NOMO-1 treated with DMSO at 0.1 percent for 48 hours (cell line): ENCODE measurements around the gene NPIPB8.
"Not testable (repeated sequence)": the region's sequence is repeated elsewhere in the genome, so short reads cannot be mapped to it uniquely, and the experiment has no call there.

Experiments used
- DNase-seq: peaks from one replicate; lab custom pipeline; 2025; ENCODE audit not compliant: unreplicated experiment; lab: John Stamatoyannopoulos, UW

Gene NPIPB8

DNA sequence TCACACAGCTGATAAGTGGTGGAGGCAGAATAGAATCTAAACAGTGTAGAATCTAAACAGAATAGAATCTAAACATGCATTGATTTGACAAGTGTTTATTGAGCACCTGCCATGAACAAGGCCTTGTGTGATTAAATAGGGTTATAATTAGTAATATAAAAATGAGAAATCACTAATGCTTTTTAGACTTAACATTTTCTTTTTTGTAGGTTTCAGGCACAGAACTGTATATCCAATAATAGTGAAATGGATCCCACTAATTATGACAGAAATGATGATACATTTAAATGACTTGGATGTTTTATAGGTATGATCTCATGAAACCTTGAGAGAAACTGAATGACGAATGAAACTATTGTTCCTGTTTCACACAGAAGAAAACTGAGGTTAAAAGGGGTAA, at the start of gene NPIPB8:
Gene NPIPB8 (plus strand): TSS at position 301 of the 400 bp plus-strand sequence. CDS start 296 bp downstream, outside the sequence.
- not testable (repeated sequence) for DNase-seq

DNA sequence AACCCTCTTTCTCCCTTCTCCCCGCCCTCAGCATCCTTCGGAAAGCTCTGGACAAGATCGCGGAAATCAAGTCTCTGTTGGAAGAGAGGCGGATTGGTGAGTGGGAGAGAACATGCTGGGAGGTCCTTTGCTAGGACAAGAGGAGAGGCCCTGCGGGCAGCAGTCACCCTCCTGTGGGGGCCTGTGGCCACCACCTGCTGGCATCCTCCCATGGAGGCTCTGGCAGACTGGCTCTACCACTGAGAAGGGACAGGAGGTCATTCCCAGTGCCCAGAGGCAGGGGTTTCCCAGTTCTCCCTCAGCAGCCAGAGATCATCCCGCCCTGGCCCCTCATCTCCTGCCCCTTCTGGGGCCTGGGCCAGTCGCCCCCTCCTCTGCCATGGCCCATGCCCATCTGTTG, 48.8 kb upstream of the NPIPB8 start:
- no peak for DNase-seq

DNA sequence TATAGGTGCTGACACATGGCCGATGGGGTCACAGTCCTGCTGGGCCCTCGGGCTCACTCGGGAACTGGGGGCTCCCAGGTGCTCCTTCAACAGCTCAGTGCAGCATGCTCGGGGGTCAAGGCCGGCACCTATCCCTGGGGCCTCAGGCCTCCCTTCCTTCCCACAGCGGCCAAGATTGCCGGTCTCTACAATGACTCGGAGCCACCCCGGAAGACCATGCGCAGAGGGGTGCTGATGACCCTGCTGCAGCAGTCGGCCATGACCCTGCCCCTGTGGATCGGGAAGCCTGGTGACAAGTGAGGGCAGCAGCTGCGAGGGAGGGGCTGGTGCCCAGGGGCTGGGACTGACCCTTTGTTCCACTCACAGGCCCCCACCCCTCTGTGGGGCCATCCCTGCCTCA, 47.9 kb upstream of the NPIPB8 start:
- DNase-seq: no peak

GRCh38 chr16:28590384-28591340, 47.2 kb upstream of the NPIPB8 start:
- DNase-seq: no peak

DNA sequence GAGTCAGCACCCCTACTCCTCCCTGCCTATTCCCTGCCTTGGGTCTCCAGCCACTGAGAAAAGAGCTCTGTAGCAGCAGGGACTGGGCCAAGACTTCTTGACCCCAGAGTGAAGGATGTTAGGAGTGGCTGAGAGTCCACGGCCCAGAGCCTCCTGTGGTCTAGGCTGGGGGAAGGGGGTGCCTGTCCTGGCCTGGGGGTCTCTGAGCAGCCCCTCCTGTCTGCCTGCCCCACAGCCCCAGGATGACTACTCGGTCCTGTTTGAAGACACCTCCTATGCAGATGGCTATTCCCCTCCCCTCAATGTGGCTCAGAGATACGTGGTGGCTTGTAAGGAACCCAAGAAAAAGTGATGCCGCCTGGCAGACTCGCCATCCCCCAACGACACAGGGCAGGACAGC, 46.5 kb upstream of the NPIPB8 start:
- no peak for DNase-seq

GRCh38 chr16:28592511-28592910, 45.4 kb upstream of the NPIPB8 start:
- DNase-seq: no peak

DNA sequence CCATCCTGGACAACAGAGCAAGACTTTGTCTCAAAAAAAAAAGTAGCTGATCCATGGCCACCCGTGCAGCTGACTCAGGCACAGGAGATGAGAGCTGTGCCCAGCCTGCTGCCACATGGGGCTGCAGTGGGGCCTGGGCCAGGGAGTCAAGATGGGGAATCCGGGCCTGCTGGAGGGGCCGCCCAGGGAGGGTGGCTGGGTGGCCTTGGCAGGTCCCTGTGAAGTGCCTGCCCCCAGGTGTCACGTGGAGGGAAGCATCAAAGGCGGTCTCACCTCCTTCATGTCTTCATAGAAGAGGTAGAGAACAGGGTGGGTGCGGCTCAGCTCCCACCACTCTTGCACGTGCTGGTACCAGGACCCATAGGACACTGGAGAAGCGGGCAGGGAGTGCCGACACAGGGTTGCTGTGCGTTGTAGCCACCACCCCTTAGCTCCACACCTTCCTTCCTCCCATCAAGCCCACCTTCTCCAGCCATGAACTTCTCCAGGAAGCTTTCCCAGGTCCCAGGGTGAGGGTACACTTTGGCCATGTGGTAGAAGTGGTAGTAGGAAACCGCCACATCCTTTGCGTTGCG, 44.8 kb upstream of the NPIPB8 start:
- DNase-seq: no peak

DNA sequence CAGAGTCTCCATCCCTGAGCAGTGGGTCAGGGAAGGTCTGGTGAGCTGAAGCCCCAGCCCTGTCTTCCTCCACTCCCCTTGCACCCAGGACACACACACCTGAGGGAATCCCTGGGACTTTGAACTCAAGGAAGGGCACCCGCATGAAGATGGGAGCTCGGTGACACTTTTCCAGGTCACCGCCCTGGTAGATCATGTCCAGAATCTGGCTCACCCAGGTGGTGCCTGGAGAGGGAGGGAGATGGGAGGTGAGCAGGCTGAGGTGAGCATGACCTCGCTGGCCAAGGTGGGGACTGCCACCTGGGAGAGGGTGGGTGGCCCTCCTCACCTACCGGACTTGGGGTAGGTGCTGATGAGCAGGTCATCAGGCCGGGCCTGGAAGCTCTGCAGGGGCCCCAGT, 42.4 kb upstream of the NPIPB8 start:
- DNase-seq: not testable (repeated sequence)

- DNase-seq: no peak
Measured at GRCh38 chr16:28596115-28596630, 41.7 kb upstream of the NPIPB8 start.

DNA sequence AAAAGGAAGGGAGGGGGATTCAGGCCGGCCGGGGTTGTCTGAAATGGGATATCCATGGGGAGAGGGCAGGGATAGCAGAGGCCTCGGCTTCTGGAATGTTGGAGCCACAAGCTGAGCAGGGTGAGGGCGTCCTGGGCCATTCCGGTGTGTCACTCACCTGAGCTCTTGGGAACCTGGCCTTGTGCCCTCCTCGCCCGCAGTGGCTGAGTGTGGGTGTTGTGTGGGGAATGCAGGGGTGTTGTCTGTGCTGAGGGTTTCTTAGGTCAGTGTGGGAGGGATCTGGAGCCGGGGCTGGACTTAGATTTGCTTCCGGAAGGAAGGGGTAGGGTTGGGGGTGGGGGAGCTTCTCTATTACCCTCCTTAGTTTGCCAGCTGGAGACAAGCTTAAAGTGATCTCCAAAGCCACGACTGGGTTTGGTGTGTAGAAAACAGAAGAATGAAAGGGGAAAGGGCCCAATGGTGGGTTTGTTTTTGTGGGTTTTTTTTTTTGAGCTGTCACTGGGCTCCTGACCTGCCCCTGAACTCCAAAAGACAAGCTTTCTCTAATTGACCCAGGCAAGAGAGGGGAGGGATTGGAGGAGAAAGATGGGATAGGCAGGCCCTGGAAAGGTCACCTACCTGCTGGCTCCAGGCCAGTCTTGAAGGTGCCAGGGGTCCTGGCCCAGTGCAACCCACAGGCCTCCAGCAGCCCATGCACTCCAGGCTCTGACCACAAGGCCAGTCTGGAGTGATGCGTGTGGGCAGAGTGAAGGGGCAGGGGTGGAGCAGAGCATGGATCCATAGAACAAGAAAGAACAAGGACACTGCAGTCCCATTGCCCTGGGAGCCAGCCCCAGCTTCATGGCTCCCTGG, 40.8 kb upstream of the NPIPB8 start, which contains the start of gene SULT1A2:
Gene SULT1A2 (minus strand): TSS at position 211 of the 852 bp plus-strand sequence. CDS start 1,120 bp downstream, outside the sequence.
- no peak for DNase-seq

DNA sequence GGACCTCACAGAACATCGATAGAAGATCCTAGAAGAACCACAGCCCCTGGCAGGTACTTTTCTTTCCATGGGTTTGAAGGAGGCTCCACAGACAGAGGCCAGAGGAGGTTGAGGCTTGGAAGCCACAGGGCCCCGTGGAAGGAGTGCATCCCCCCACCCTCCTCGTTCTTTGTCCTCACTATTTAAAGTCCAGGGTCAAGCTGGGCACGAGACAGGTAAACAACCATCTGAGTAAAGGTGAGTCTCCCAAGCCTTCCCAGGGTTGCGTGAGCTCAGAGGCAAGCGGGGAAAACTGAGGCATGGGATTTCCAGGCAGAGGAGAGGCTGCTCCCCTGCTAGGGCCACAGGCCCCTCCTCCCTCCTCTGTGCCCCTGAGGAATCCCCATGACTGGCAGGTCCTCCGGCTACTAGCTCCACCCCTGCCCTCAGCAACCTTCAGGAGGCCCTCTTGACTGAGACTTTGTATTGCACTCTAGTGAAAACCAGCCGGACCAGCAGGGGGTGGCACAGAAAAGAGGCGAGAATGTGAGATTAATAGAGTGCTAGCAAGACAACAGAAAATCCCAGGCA, 40.1 kb upstream of the NPIPB8 start:
- DNase-seq: peak; percentile 21

DNA sequence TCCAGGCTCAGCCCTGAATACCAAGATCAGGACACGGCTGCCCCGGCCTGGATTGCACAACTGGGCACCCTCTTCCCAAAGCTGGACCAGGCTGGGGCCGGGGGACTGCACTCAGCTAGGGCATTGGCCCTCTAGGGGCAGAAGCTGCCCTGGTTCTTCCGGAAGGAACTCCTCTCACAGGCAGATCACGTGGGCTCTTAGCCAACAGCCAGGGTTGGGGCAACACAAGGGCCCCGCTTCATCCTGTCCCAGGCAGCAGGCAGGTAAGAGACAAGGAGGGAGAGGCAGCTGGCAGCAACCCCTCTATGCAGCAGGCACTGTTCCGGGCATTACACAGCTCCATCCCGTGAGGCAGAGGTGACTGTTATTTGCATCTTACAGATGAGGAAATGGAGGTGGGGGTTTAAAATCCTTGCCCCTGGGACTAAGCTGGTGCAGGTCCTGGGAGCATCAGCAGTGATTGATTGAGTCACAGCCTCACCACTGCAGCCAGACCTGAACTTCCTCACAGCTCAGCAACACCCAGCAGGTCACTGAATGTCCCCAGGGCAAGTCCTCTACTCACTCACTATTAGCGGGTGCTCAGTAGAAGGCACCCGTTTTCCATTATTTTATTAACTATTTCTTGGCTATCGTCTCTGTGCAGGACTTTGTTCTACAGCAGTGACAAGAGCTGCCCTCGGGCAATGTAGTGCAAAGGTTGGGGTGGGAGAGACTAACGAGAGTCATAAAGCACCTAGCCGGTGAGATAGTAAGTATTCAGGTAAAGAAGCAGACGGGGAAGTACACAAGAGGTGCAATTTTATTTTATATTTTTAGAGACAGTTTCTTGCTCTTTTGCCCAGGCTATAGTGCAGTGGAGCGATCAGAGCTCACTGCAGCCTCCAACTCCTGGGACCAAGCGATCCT, 38.2 kb upstream of the NPIPB8 start:
- DNase-seq: not testable (repeated sequence)

GRCh38 chr16:28600965-28601364, 36.9 kb upstream of the NPIPB8 start:
- not testable (repeated sequence) for DNase-seq

GRCh38 chr16:28601589-28601988, 36.3 kb upstream of the NPIPB8 start:
- DNase-seq: not testable (repeated sequence)

- DNase-seq: not testable (repeated sequence)
Measured at GRCh38 chr16:28602062-28602461, 35.8 kb upstream of the NPIPB8 start.

GRCh38 chr16:28602529-28602928, 35.3 kb upstream of the NPIPB8 start:
- DNase-seq: no peak

GRCh38 chr16:28603381-28604185, 34.3 kb upstream of the NPIPB8 start:
- DNase-seq: no peak

DNA sequence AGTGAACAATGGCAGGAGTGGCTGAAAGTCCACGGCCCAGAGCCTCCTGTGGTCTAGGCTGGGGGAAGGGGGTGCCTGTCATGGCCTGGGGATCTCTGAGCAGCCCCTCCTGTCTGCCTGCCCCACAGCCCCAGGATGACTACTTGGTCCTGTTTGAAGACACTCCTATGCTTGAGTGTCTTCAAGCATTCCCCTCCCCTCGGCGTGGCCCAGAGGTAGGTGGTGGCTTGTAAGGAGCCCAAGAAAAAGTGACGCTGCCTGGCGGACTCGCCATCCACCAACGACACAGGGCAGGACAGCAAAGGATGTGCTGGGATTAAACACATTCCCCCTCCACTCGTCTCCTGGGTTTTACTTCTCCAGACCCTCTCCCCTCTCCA, 33.7 kb upstream of the NPIPB8 start:
- no peak for DNase-seq
